Cortex of kidney (tissue), 1 donor: Measurements from ENCODE around the gene PPP4R4.
"Not testable (repeated sequence)": the region's sequence is repeated elsewhere in the genome, so short reads cannot be mapped to it uniquely, and the experiment has no call there.

Experiments
- DNase-seq: peaks from one replicate; lab custom pipeline; 2025; lab: John Stamatoyannopoulos, UW

Gene PPP4R4

DNA sequence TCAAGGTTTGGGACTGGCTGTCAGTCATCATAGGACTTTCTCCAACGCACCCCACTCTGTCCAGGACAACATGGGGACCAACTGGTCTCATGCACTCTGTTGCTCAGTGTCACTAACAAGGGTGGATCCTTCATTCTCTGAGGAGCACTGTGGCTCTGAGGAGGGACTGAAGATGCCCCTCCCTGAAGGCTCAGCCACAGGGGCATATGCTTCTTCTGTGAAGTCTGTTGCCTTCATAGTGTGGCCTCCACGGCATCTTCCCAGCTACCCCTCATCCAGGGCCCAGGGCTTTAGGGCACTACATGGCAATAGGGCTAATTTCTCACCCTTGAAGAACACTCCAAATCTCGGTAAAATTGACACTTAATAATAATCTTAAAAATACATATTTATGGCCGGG, 30.4 kb upstream of the PPP4R4 start:
- DNase-seq: no peak

DNA sequence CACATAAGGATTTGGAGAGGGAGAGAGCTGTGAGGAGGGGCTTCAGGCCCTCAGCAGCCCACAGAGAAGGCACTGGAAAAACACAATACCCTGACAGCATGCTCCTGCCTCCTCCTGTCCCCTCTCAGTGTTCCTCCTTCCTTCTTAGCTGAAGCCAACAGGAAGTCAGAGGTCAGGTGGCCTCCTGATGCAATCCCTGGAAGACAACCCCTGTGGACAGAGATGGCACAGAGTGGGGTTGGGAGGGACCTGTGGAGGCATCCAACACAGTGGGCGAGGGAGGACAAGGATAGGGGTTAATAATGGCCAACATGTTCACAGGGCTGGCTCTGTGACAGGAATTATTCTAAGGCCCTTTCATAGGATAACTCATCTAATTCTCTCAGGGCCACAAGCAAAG, 29.4 kb upstream of the PPP4R4 start:
- no peak for DNase-seq

DNA sequence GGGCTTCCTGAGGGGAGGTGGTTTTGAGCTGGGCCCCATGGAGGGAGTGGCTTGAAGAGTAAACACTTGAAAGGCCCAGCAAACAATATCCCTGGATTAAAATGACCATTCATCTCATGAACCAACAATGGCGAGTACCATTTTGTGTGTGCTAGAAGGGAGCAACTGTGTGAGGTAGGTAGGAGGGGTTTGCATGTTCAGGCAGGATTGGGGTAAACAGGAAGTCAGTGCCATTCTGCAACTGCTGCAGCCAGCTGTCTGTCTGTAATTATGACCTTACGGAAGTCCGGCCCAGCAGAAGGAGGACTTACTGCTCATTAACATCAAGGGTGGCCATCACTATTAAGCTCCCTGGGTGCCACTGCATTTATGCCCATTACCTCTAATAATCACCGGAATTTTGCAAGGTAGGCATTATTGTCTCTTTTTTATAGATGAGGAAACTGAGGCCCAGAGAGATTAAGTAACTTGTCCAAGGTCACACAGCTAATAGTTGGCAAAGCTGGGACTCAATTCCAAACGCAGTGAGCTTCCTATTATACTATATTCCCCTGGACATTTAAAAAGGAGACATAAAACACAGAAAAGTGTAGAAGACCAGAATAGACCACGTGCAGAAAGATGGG, 28.1 kb upstream of the PPP4R4 start:
- DNase-seq: no peak

GRCh38 chr14:94152676-94153075, 21.4 kb upstream of the PPP4R4 start:
- no peak for DNase-seq

GRCh38 chr14:94153750-94154342, 20.3 kb upstream of the PPP4R4 start:
- DNase-seq: no peak

DNA sequence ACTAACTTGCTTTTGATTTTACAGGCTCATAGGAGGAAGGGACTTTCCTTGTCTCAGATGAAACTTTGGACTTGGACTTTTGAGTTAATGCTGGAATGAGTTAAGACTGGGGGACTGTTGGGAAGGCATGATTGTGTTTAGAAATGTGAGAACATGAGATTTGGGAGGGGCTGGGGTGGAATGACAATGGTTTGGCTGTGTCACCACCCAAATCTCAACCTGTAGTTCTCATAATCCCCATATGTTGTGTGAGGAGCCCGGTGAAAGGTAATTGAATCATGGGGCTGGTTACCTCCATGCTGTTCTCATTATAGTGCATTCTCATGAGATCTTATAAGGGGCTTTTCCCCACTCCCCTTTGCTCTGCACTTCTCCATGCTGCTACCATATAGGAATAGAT, 18.0 kb upstream of the PPP4R4 start:
- DNase-seq: not testable (repeated sequence)

DNA sequence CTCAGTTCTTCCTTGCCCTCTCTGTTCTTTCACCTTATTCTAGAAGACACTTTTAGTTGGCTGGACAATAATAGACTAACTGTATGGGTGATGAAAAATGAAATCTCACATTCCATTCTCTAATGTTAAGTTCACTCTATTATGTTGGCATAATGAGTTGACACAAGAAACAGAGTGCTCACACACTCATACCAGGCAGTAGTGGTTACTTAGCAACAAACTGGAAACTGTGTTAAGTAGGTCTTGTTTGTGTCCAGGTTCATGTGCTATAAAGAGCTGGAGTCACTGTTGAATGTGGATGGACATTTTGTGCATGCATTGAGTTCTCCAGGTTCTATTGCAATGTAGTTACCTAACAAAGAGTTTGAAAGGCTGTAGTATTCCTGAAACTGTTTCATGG, 16.9 kb upstream of the PPP4R4 start:
- no peak for DNase-seq

DNA sequence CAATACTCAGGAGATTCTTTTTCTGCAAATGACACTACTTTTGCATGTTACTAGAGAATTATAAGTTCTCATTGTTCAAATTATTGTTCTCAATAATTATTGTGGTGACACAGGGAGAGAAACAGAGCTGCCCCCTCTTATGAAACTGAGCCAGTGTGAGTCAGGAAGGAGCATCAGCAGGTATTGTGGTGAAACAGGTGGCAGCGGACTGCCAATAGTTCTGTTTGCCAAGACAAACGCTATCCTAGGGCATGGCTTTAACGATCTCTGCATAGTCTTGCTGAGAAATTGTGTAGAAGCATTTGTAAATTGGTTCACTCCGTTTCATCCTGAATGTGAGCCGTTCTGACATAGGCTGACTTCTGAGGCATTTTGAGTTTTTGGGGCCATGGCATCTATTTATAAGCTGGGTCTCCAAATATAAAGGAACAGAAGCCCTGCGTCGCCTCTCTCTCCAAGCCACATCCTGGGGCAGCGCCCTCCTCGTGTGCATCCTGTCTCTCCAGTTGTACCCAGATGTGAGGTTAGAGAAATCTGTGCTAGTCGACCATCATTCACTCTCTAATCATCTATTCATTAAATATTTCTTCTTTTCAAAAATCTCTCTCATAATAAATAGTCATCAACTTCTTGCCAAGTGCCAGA, 15.8 kb upstream of the PPP4R4 start:
- no peak for DNase-seq

- no peak for DNase-seq
Measured at GRCh38 chr14:94161058-94161457, 13.1 kb upstream of the PPP4R4 start.

DNA sequence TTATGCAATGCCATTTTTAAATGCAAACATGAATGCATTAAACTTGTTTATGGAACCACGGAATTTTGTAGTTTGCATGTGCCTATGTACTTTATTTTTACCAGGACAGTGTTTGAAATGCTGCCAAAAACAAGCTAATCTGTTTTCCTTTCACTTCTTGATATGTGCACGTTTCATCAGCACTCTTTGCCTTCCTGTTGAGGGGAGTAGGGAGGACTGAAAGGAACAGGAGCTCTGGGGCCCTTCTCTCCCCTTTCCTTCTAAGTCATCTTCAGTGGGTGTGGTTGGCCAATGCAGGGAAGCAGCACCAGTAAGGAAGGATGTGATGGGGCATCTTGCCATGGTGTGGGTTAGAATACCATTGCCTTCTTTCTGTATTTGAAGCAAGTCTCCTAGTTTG, 12.1 kb upstream of the PPP4R4 start:
- DNase-seq: no peak

GRCh38 chr14:94162466-94162865, 11.7 kb upstream of the PPP4R4 start:
- DNase-seq: no peak

- DNase-seq: no peak
Measured at GRCh38 chr14:94163796-94164195, 10.3 kb upstream of the PPP4R4 start.

- DNase-seq: no peak
Measured at GRCh38 chr14:94164685-94165431, 9.3 kb upstream of the PPP4R4 start.

- DNase-seq: no peak
Measured at GRCh38 chr14:94165744-94166143, 8.4 kb upstream of the PPP4R4 start.

DNA sequence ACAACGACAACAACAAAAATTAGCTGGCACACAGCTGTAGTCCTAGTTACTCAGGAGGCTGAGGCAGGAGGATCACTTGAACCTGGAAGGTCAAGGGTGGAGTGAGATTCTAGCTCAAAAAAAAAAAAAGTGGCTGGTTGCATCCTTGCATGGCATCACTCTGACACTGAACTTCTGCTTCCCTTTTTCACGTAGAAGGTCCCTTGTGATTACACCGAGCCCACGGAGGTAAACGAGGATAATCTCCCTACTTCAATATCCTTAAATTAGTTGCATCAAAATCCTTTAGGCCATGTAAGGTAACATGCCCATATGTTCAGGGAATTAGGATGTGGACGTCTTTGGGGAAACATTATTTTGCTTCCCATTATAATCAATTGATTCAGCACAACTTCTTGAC, 4.0 kb upstream of the PPP4R4 start:
- no peak for DNase-seq

- no peak for DNase-seq
Measured at GRCh38 chr14:94171208-94171607, 2.9 kb upstream of the PPP4R4 start.

- no peak for DNase-seq
Measured at GRCh38 chr14:94172545-94172944, 1.6 kb upstream of the PPP4R4 start.

- DNase-seq: no peak
Measured at GRCh38 chr14:94173471-94173884, 644 bp upstream of the PPP4R4 start.

- DNase-seq: no peak
Measured at GRCh38 chr14:94174604-94175010, 485 bp downstream of the PPP4R4 start.

GRCh38 chr14:94175011-94175745, 1.1 kb downstream of the PPP4R4 start:
- no peak for DNase-seq

DNA sequence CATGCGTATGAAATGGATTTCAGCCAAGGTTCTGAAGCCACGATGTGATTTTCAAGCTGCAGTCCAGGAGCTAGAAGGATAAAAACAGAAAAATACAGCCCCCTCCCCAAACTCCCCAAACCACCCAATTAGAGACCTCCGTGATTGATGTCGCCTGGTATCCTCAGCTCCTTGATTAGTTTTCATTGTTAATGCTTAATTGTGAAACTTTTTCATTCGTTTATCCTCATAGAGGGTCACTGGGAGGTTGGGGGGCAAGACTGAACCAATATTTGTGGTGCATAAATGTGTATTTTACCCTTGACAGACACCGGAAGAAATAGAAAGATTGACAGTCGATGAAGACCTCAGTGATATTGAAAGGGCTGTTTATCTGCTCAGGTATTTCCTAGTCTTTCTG, 1.6 kb downstream of the PPP4R4 start:
- DNase-seq: no peak

DNA sequence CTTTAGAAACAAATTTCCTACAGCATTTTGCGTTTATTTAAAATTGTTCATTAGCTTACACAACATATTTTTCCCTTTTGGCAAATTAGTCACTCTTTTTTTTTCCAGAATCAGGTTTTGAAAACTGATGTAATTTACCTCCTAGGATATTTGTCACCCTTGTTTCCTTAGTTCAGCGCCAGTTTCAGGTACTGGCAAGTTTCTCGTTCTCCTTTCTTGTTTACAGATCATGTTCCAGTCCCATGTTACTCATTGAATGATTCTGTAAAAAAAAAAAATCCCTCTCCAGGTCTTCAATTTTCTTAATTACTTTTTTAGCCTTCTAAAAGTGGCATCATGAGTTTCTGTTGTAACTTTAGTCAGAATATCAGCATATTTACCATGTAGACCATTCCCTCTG, 2.7 kb downstream of the PPP4R4 start:
- no peak for DNase-seq
